PC-3 (cell line): Measurements from ENCODE around the gene USP11. TPM values are rescaled to one million over a fixed set of nuclear protein-coding genes. Genes with fewer than 3 reads are reported as not detected.
A peak's percentile ranks its signal among the peaks of the same experiment; 100 is the strongest.

ENCODE experiments used
- ATAC-seq: fragments of 200-7000 bp; cut with Tn5 transposase; 2 replicates; pipeline ENCODE4 v1.9.1; 2020; ENCODE audit warnings: mild to moderate bottlenecking, moderate library complexity
- BruUV-seq: library from RNA; stranded (reverse); fragments of 400-500 nt; replicated peaks from 2 replicates; lab custom pipeline; 2021; lab: Mats Ljungman, UMichigan
- CTCF ChIA-PET: fragments of 300-600 bp; sonication (Branson Sonifier 250); formaldehyde crosslinking; loops from one replicate; lab custom pipeline; 2022; ENCODE audit warnings: antibody characterized with exemption; lab: Charles Lee
- POLR2A ChIA-PET: fragments of 300-600 bp; sonication (Branson Sonifier 250); formaldehyde crosslinking; loops from one replicate; lab custom pipeline; 2022; ENCODE audit warnings: antibody characterized with exemption; ENCODE audit not compliant: unreplicated experiment; lab: Charles Lee
- DNase-seq: peaks from one replicate; pipeline ENCODE4 v3.0.0-alpha.2; 2015
- H2AFZ ChIP-seq: fragments of 300-600 bp; sonication (generic); 2 replicates; pipeline ENCODE4 v1.6.0; 2016; ENCODE audit warnings: antibody characterized with exemption, low read length
- H3F3A ChIP-seq: fragments of 300-600 bp; sonication (generic); one replicate; pipeline ENCODE4 v1.6.0; 2017; ENCODE audit warnings: antibody characterized with exemption, low read length, control low read depth, mild to moderate bottlenecking; ENCODE audit not compliant: unreplicated experiment
- H3K27ac ChIP-seq: fragments of 300-600 bp; sonication (generic); 2 replicates; pipeline ENCODE4 v1.5.1; 2016; ENCODE audit warnings: mild to moderate bottlenecking, low read length
- H3K27me3 ChIP-seq: fragments of 300-600 bp; sonication (generic); 2 replicates; pipeline ENCODE4 v1.6.1; 2016; ENCODE audit warnings: low read length, mixed read lengths
- H3K36me3 ChIP-seq: fragments of 300-600 bp; sonication (generic); 2 replicates; pipeline ENCODE4 v1.6.1; 2016; ENCODE audit warnings: low read depth, mixed run types, low read length, mixed read lengths
- H3K4me1 ChIP-seq: fragments of 300-600 bp; sonication (generic); 2 replicates; pipeline ENCODE4 v1.5.1; 2016; ENCODE audit warnings: low read length; ENCODE audit not compliant: insufficient read depth
- H3K4me2 ChIP-seq: fragments of 300-600 bp; sonication (generic); 2 replicates; pipeline ENCODE4 v1.6.0; 2016; ENCODE audit warnings: low read length
- H3K4me3 ChIP-seq: fragments of 300-600 bp; sonication (generic); 2 replicates; pipeline ENCODE4 v1.5.1; 2016; ENCODE audit warnings: mild to moderate bottlenecking, low read length, mixed read lengths
- H3K79me2 ChIP-seq: fragments of 300-600 bp; sonication (generic); 2 replicates; pipeline ENCODE4 v1.6.1; 2017; ENCODE audit warnings: low read length, mixed read lengths
- H3K9ac ChIP-seq: fragments of 300-600 bp; sonication (generic); 2 replicates; pipeline ENCODE4 v1.6.0; 2016; ENCODE audit warnings: mild to moderate bottlenecking, low read length
- H3K9me2 ChIP-seq: fragments of 300-600 bp; sonication (generic); replicated peaks from 2 replicates; pipeline ENCODE4 v1.6.1; 2016; ENCODE audit warnings: mixed run types, low read length, mixed read lengths
- H3K9me3 ChIP-seq: fragments of 300-600 bp; sonication (generic); 2 replicates; pipeline ENCODE4 v1.6.1; 2016; ENCODE audit warnings: low read length, mixed read lengths
- H4K20me1 ChIP-seq: fragments of 300-600 bp; sonication (generic); 2 replicates; pipeline ENCODE4 v1.6.1; 2016; ENCODE audit warnings: low read length, mixed read lengths
- EZH2 ChIP-seq: fragments of 300-600 bp; sonication (generic); IDR thresholded peaks from one replicate; pipeline ENCODE4 v1.6.1; 2017; ENCODE audit warnings: antibody characterized with exemption, mild to moderate bottlenecking, low read length; ENCODE audit not compliant: unreplicated experiment
- EZH2phosphoT487 ChIP-seq: fragments of 300-600 bp; sonication (generic); IDR thresholded peaks from 2 replicates; pipeline ENCODE4 v1.6.1; 2018; ENCODE audit warnings: mild to moderate bottlenecking, antibody characterized with exemption, low read length, borderline replicate concordance
- intact Hi-C: fragments of 100-400 bp; cut with micrococcal nuclease; formaldehyde crosslinking; loops from 2 replicates; pipeline ENCODE4 v1.9.0; 2023
- total RNA-seq: library from RNA; depleted of rRNA; stranded (reverse); fragments of >200 nt; gene quantifications from 2 replicates; pipeline ENCODE4 v1.2.3, GENCODE V29; 2014
- TF ChIP-seq, protein P1 (sequence below): fragments of 300-600 bp; sonication (generic); conservative IDR thresholded peaks from 2 replicates; pipeline ENCODE4 v1.5.1; 2017; ENCODE audit warnings: antibody characterized with exemption, low read depth, mild to moderate bottlenecking, low read length

The USP11 gene
- total RNA-seq, 1 experiment from 2014 or later = 31.3 TPM

DNA sequence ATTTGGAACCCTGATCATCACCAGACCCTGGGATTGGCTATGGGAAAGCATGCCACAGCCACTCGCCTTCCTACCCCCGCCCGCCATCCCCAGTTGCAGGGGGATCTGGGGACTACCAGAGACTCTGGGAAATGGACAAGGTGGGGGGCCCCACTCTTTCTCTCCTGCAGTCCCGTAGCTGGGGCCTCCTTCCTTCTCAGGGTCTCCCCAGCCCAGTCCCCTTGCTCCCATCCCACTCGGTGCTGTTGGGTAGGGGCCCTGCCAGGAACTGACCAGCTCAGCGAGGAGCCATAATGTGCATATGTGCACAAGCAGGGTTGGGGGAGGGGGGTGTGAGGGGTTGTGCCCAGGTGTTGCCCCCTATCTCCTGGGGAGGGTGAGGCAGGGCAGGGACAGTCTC, 3.4 kb upstream of the USP11 start:
- Histone ChIP-seq H3K27me3 (no peaks in the 10 kb centered on the region), H3K79me2 (peaks cover 15% of the 10 kb centered on the region), H3K9ac (no peak overlapping the region), H3F3A (no peaks in the 10 kb centered on the region), H3K4me3 (no peak overlapping the region), H2AFZ (no peak overlapping the region), H3K9me3 (no peaks in the 10 kb centered on the region), H4K20me1 (no peaks in the 10 kb centered on the region), H3K4me2 (no peak overlapping the region), H3K27ac (no peak overlapping the region), H3K9me2 (no peaks in the 10 kb centered on the region), H3K4me1 (peaks cover 9% of the 10 kb centered on the region), H3K36me3 (peaks cover 40% of the 10 kb centered on the region)
- ChIA-PET CTCF (no interaction called here), POLR2A (no interaction called here)
- intact Hi-C loops = no loop called here
- BruUV-seq = no TSS peak
- DNase-seq = no peak
- TF ChIP-seq EZH2 = no peak
- TF ChIP-seq, protein P1, sequence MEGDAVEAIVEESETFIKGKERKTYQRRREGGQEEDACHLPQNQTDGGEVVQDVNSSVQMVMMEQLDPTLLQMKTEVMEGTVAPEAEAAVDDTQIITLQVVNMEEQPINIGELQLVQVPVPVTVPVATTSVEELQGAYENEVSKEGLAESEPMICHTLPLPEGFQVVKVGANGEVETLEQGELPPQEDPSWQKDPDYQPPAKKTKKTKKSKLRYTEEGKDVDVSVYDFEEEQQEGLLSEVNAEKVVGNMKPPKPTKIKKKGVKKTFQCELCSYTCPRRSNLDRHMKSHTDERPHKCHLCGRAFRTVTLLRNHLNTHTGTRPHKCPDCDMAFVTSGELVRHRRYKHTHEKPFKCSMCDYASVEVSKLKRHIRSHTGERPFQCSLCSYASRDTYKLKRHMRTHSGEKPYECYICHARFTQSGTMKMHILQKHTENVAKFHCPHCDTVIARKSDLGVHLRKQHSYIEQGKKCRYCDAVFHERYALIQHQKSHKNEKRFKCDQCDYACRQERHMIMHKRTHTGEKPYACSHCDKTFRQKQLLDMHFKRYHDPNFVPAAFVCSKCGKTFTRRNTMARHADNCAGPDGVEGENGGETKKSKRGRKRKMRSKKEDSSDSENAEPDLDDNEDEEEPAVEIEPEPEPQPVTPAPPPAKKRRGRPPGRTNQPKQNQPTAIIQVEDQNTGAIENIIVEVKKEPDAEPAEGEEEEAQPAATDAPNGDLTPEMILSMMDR = no peak
- no peak for TF ChIP-seq EZH2phosphoT487
- no peak for ATAC-seq

DNA sequence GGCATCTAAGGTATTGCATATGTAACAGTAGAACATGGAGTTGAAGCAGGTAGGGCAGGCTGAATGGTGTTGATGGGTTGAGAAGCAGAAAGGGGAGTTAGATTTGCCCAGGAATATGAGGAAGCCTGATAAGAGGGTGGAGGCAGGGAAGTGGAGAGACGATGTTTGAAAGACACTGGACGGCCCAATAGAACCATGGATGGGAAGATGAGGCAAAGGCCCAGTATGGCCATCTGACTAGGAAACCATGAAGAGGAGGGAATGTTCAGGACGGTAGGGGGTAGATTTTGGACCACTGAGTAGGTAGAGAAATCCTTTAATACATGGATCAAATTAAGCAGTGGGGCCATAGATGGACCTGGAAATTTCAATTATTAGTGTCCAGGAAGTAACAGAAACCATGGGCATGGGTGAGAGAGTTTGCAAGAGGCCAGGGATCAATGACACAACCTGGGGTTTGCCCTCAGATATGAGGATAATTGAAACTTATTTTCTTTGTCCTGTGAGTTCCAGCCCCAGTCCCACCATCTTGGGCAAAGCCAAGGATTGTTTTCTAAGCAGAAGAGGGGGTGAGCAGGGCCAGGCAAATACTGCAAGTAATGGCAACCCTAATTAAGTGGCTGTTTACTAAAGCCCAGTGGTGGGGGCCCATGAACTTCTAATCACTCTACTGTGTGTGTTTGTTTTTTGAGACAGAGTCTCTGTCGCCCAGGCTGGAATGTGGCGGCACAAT, 2.5 kb upstream of the USP11 start:
- ChIA-PET CTCF (no interaction called here), POLR2A (no interaction called here)
- no peak overlapping the region for H3K4me3 ChIP-seq
- no TSS peak for BruUV-seq
- no peaks in the 10 kb centered on the region for H3K27me3 ChIP-seq
- peaks cover 24% of the 10 kb centered on the region for H3K79me2 ChIP-seq
- no peak overlapping the region for H3K9ac ChIP-seq
- TF ChIP-seq EZH2 = no peak
- TF ChIP-seq, protein P1 = no peak
- no peak for TF ChIP-seq EZH2phosphoT487
- no peak for DNase-seq
- H3F3A ChIP-seq = no peaks in the 10 kb centered on the region
- peaks cover 32% of the 10 kb centered on the region for H3K36me3 ChIP-seq
- no peak for ATAC-seq
- H3K4me1 ChIP-seq = peaks cover 9% of the 10 kb centered on the region
- H3K9me2 ChIP-seq = no peaks in the 10 kb centered on the region
- intact Hi-C loops = no loop called here
- no peak overlapping the region for H2AFZ ChIP-seq
- H3K27ac ChIP-seq = no peak overlapping the region
- H3K9me3 ChIP-seq = no peaks in the 10 kb centered on the region
- H4K20me1 ChIP-seq = no peaks in the 10 kb centered on the region
- H3K4me2 ChIP-seq = no peak overlapping the region

DNA sequence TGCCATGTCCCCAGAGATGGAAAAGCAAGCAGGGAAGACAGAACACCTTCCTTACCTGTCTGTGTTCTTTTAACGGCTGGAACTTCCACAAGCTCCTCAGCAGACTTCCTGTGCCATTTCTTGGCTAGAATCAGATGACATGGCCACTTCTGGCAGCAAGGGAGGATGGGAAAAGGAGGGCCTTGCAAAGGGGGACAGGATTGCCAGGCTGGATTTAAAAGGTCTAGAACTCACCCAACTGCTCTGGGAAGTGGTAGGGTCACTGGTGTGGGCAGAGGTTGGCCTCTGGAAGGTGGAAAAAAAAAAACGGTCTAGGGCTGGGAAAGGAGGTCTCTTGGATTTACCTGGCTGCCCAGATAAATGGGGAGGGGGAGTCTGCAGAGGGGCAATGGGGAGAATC, 1.6 kb upstream of the USP11 start:
- no peak overlapping the region for H3K9ac ChIP-seq
- no peak overlapping the region for H2AFZ ChIP-seq
- H3K36me3 ChIP-seq = peaks cover 25% of the 10 kb centered on the region
- no peaks in the 10 kb centered on the region for H4K20me1 ChIP-seq
- ATAC-seq (no peak), DNase-seq (no peak)
- intact Hi-C loops = no loop called here
- no peaks in the 10 kb centered on the region for H3K27me3 ChIP-seq
- POLR2A ChIA-PET = no interaction called here
- no peaks in the 10 kb centered on the region for H3F3A ChIP-seq
- no peak overlapping the region for H3K4me3 ChIP-seq
- peaks cover 33% of the 10 kb centered on the region for H3K79me2 ChIP-seq
- peak overlapping the region; percentile 98 for H3K27ac ChIP-seq
- H3K9me2 ChIP-seq = no peaks in the 10 kb centered on the region
- no peaks in the 10 kb centered on the region for H3K9me3 ChIP-seq
- no TSS peak for BruUV-seq
- peaks cover 9% of the 10 kb centered on the region for H3K4me1 ChIP-seq
- no peak overlapping the region for H3K4me2 ChIP-seq
- CTCF ChIA-PET = no interaction called here
- TF ChIP-seq EZH2phosphoT487 (no peak), EZH2 (no peak)
- TF ChIP-seq, protein P1 = no peak
